D721Med (cell line): ENCODE measurements around the gene ARHGAP26.

ENCODE experiments used
- DNase-seq: peaks from one replicate; pipeline ENCODE4 v3.0.0; 2011; ENCODE audit warnings: low spot score; ENCODE audit not compliant: insufficient read length
- FAIRE-seq: peaks from 2 replicates; lab custom pipeline; 2011; peaks lifted over from hg19 to GRCh38; lab: Jason Lieb, UNC
- CTCF ChIP-seq: IDR thresholded peaks from 2 replicates; pipeline ENCODE4 v1.5.1; 2012; ENCODE audit warnings: mild to moderate bottlenecking, control low read depth; ENCODE audit not compliant: insufficient read depth; ENCODE audit errors: missing control alignments

The ARHGAP26 gene

DNA sequence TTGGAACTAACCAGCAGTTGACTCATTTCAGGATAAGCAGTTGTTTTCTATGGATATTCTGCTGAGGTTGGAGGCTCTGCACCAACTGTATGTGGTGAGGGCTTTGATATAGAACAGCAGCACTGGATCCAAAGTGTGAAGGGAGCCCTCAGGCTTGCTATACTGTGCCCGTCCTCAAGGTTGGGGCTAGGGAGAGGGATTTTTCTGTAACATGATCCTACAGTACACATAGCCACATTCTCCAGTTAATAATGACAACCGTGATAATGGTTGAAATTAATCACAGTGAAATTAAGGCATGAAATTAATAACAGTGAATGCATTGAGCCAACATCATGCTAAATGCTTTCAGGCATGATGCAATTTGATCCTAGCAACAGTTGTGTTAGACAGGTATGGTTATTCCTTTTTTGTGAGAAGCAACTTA, 36.7 kb downstream of the ARHGAP26 start:
- FAIRE-seq, result no peak
- DNase-seq, result no peak

DNA sequence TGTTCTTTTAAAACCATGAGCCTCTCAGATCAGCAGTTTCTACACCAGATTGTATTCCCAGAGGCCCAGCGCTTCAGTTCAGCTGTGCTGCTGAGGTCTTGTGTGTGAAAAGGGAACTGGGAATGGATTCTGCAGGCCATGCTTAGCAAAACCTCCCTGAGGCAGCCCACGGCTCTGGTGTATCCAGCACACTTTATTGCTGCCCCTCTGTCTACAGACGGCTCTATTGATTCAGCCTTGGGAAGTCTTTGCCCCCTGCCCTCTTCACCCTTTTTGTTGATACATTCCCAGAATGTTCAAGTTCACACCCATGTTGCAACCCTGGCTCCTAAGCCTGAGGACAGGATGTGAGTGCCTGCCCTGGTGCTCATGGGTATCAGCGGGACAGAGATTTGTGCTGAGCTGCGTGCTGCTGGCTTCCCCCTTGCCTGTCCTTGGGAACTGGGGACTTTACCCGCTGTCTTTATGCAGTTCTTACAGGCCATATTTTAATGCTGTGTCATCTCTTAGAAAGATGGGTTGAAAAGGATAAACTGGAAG, 37.3 kb downstream of the ARHGAP26 start:
- TF ChIP-seq CTCF, result no peak
- DNase-seq (no peak), FAIRE-seq (no peak)

More for the DNA sequence above, 36.7 kb downstream of the ARHGAP26 start:
- no peak for TF ChIP-seq CTCF

DNA sequence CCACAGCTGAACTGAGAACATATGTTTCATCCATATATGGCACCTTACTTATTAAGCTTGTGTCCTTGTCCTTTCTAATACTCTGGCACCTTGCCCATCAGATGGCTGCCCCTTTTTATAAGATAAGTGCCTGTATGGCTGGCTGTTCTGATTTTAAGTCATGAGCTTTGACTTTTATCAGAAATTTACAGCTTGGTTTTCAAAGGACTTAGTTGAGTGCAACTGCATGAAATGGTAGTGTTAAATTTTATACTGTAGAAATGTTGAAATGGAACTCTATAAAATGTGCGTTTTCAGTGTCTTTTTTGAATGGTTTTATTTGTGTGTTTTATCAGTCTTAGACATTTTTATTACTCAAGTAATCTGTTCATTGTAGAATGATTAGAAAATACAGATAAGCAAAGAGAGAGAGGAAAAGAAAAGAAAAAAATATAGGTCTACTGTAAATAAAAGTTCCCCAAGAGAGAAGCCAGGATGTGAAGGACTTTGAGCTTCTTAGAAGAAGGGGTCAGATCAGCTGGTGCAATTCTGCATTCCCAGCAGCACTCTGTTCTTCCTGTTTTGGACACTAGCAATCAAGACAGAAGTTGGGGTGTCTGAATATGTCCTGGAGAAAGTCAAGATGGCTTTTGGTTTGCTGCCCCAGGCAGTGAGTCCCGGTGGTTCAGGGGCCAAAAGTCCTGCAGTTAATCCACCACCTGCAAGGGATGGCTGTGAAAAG, 38.9 kb downstream of the ARHGAP26 start:
- no peak for TF ChIP-seq CTCF
- no peak for FAIRE-seq
- no peak for DNase-seq

- FAIRE-seq, result no peak
- DNase-seq, result no peak
- TF ChIP-seq CTCF, result no peak
Observed at GRCh38 chr5:142810081-142810480, 39.9 kb downstream of the ARHGAP26 start.

GRCh38 chr5:142810743-142811290, 40.6 kb downstream of the ARHGAP26 start:
- FAIRE-seq (no peak), DNase-seq (no peak)
- no peak for TF ChIP-seq CTCF

- TF ChIP-seq CTCF, result no peak
- DNase-seq, result no peak
- no peak for FAIRE-seq
Observed at GRCh38 chr5:142811866-142812557, 41.8 kb downstream of the ARHGAP26 start.
